ENCODE measurements around the gene SLC1A5.

GRCh38 chr19:46759817-46760333 is 28.5 kb downstream of the SLC1A5 start:
- TF ChIP-seq YY1 (IDR thresholded peaks at IDR 0.05; ENCODE audit: low read depth) (no peak), REST (IDR thresholded peaks at IDR 0.05; ENCODE audit: low read depth) (no peak), MAX (IDR thresholded peaks at IDR 0.05) (no peak), CREB1 (IDR thresholded peaks at IDR 0.05; ENCODE audit: low read depth) (no peak), EP300 (IDR thresholded peaks at IDR 0.05; ENCODE audit: borderline replicate concordance) (no peak), TCF12 (IDR thresholded peaks at IDR 0.05; ENCODE audit: low read depth) (no peak), FOXM1 (IDR thresholded peaks at IDR 0.05; ENCODE audit: borderline replicate concordance, low read depth) (no peak), NFIC (IDR thresholded peaks at IDR 0.05) (no peak), EGR1 (IDR thresholded peaks at IDR 0.05) (no peak), TAF1 (IDR thresholded peaks at IDR 0.05; ENCODE audit: low read depth) (no peak)

All from Ishikawa (cell line).